RPMI7951 (cell line): Measurements from ENCODE around the gene WDR13. TPM values are rescaled to one million over a fixed set of nuclear protein-coding genes. Genes with fewer than 3 reads are reported as not detected.
"Not testable (repeated sequence)": the region's sequence is repeated elsewhere in the genome, so short reads cannot be mapped to it uniquely, and the experiment has no call there.

Source experiments
- DNase-seq: peaks from one replicate; pipeline ENCODE4 v3.0.0-alpha.2; 2012; ENCODE audit warnings: low read depth
- total RNA-seq: library from RNA; depleted of rRNA; stranded (reverse); fragments of >200 nt; shearing (Covaris generic); gene quantifications from 2 replicates; pipeline ENCODE4 v1.2.3, GENCODE V29; 2014; rRNA removed

The WDR13 gene
- total RNA-seq, 1 experiment from 2014 or later, result 62.4 TPM

- DNase-seq, result not testable (repeated sequence)
These were observed 57.5 kb downstream of the WDR13 start for GRCh38 chrX:48654746-48655145.

Other genes starting within 250 kb of the WDR13 start
- not detected in 2 replicates for gene SSX3, start 240.8 kb upstream of the WDR13 start, total RNA-seq
- gene SSX4, start 214.0 kb upstream of the WDR13 start, total RNA-seq, result 0.36 TPM in 1 of 2 replicates, not detected in the other
- 0.36 TPM in 1 of 2 replicates, not detected in the other for gene SSX4B, start 185.5 kb upstream of the WDR13 start, total RNA-seq
- 0.24 and 0.98 TPM in 2 replicates for gene SLC38A5, start 127.2 kb upstream of the WDR13 start, total RNA-seq
- 120 and 137 TPM in 2 replicates for gene FTSJ1, start 121.3 kb upstream of the WDR13 start, total RNA-seq
- gene PORCN, start 88.5 kb upstream of the WDR13 start, total RNA-seq, result 27.2 and 33.6 TPM in 2 replicates
- gene EBP, start 75.7 kb upstream of the WDR13 start, total RNA-seq, result 135 and 174 TPM in 2 replicates
- 5.9 and 7.4 TPM in 2 replicates for gene TBC1D25, start 57.8 kb upstream of the WDR13 start, total RNA-seq
- 200 and 208 TPM in 2 replicates for gene RBM3, start 23.0 kb upstream of the WDR13 start, total RNA-seq
- gene WAS, start 86.3 kb downstream of the WDR13 start, total RNA-seq, result 0.84 and 1.5 TPM in 2 replicates
- gene SUV39H1, start 99.2 kb downstream of the WDR13 start, total RNA-seq, result 22.3 and 27.0 TPM in 2 replicates
- not detected in 2 replicates for gene GLOD5, start 164.3 kb downstream of the WDR13 start, total RNA-seq
- not detected in 2 replicates for gene GATA1, start 189.1 kb downstream of the WDR13 start, total RNA-seq
- 39.7 and 46.2 TPM in 2 replicates for gene HDAC6, start 204.6 kb downstream of the WDR13 start, total RNA-seq
- gene ERAS, start 229.0 kb downstream of the WDR13 start, total RNA-seq, result not detected in 2 replicates
- gene PCSK1N, start 238.1 kb downstream of the WDR13 start, total RNA-seq, result 0.36 and 0.59 TPM in 2 replicates